ENCODE measurements around the gene CNKSR3.

Gene CNKSR3

DNA sequence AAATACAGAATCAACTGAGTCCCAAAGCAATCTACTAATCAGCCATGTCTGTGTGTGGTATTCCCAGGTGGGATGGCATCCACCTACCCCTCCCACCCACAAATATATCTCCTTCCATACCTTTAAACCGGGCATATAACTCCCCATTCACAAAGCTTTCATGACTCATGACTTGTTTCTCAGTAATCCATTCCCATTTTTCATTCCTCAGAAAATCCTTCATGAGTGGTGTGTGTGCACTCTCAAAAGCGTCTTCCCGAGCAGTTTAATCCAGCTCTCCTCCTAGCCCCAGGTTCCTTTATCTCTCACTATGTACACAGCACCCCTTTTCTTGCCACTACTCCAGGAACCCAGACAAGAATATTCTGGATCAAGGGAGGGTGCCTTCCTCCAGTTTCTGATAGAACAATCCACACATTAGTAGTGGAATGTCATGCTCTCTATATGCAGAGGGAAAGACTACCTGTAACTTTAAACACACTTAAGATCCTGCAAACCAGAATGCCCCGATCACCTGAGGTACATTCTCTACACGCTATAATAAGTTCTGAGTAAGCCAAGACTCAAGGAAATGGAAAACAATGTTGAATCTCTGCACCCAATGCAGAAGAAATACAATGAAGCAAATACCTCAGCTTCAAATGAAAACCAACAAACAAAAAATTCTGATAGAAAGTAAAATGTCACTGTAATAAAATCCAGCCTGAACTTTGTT is 98.2 kb downstream of the CNKSR3 start:
- DNase-seq (ENCODE audit: low spot score) = no peak

DNA sequence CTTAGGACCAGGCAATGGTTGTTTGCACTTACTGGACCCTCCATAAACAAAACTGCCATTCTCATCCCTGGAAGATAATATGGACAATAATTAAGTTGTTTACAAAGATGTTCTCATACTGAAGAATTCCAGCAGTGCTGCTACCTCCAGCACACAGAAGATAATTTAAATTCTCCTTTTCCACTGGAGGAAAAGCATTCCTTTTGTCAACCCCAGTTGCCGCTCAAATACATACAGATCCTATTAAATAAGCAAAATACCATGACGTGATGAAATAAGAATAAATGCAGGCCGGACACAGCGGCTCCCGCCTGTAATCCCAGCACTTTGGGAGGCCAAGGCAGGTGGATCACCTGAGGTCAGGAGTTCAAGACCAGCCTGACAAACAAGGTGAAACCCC is 99.4 kb downstream of the CNKSR3 start:
- no peak for DNase-seq (ENCODE audit: low spot score)

DNA sequence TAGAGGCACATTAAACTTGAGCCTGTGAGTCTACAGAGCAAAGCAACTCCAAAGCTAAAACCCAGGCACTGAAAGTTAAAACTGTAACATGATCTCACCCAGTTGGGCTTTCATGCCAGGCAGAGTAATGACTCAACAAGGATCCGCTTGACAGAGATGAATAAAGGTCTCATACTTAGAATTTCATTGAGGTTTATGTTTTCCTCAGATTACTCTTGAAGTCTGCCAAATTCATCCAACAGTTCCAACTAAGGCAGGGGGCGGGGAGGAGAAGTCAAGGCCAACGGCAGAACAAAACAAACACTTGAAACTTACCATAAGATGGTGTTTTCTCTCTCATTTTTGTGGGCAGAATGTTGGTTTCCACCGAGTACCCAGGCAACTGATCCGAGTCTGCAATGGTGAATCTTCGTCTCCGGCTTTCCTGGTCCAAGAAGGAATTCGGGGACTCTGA is 99.8 kb downstream of the CNKSR3 start:
- peak; percentile 83 for DNase-seq (ENCODE audit: low spot score)

DNA sequence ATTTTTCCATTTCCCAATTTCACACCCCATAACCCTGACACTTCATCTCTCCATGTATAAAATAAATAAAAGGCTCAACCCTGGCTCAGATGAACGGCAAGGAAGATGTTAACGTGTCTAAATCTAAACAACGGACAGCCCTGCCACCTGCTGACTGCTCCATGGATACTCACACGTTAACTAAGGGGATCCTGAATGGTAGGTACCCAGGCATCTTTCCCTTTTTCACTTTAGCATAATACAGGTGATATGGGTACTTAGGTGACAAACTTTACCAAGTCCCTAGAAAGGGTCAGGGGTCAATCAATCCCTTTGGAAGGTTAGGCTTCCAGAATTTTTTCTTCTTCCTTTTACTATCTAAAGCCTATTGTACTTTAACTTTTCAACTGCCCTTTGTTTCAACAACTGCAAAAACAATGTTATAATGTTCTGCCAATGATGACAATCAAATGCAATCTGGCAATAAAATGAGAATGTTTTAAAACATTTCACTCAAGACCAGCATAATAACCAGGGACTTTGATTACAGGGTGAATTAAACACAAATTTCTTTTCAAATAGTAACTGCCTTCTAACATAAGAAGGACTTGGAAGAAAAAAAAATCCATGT is 101.5 kb downstream of the CNKSR3 start:
- no peak for DNase-seq (ENCODE audit: low spot score)

DNA sequence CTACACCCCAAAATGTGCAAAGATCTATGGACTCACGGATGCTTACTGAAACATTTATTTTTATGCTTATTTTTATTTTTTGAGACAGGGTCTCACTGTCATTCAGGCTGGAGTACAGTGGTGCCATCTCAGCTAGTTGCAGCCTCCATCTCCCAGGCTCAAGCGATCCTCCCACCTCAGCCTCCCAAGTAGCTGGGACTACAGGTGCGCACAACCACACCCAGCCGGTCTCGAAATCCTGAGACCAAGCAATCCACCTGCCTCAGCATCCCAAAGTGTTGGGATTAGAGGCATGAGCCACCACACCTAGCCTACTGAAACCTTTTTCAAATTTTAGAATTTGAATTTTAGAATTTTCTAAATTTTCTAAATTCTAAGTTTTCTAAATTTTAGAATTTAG is 103.0 kb downstream of the CNKSR3 start:
- DNase-seq (ENCODE audit: low spot score) = no peak

DNA sequence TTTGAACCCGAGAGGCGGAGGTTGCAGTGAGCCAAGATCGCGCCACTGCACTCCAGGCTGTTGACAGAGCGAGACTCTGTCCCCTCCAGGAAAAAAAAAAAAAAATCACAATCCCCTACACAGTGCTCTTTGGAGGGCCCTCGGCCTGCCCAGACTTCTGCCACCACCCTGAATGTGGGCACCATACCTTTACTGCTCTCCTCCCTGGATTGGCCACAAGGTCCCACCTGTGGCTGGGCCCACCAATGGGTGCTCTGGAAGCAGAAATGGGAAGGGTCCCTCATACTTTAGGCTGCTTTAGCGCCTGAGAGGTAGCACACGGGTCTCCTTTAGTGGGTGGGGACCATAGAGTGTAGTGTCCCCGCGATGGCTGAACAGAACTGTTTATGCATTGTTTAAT is 103.6 kb downstream of the CNKSR3 start:
- DNase-seq (ENCODE audit: low spot score) = no peak

DNA sequence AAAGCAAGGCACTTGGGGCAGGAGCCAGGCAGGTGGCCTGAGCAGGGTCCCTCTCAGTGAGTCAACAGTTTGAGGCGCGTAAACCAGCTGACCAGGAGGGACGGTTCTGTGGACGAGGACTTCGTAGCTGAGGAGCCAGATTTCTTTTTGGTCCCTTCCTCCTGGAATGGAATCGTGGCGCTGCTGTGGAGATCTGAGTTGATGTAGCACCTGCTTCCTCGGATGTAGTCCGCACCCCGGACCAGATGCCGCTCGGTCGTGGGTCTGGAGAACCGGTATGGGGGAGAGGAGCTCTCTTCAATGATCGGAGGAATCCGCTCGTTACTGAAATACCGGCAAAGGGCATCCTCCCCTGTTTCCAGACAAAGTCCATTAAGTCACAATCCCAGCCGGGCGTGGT is 104.2 kb downstream of the CNKSR3 start:
- no peak for DNase-seq (ENCODE audit: low spot score)

DNA sequence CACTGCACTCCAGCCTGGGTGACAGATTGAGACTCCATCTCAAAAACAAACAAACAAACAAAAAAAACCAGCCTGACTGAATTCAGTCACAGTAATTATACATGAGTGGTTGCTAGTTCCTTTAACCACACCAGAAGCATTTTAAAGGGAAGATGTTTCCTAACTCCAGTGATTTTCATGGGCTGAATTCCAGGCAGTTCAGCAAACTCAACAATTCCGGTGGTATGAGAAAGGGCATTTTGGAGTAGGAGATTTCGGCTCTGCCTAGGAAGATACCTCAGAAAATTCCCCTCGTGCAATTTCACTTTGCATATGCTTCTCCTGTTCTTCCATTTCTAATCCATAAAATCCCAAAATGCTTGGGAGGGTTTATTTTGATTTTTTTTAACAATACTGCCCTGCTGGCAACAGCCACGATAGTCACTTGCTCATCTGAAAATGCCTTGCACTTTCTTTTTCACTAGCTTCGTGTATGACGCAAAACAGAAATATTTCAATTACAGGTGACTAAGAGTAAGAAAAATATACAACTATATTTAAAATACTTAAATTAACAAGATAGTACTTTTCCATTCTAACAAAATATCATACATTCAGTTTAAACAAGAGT is 105.6 kb downstream of the CNKSR3 start:
- DNase-seq (ENCODE audit: low spot score) = peak; percentile 22

DNA sequence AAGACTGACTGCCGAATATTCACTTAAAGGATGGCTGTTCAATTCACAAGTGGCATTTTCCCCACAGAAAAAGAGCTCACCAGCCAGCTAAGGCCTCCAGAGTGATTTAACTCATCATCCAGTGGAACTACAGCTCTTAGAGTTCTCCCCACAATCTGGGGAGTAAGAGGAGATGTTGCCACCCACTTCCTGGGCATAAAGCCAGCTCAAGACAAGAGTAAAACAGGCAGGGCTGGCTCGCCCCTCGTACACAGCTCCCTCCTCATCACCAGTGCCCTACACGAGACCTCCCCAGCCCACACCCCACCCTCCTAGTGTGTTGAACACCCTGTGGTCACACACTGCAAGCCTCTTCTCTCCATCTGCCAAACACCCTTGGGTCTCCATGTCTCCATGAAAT is 106.7 kb downstream of the CNKSR3 start:
- peak; percentile 36 for DNase-seq (ENCODE audit: low spot score)

DNA sequence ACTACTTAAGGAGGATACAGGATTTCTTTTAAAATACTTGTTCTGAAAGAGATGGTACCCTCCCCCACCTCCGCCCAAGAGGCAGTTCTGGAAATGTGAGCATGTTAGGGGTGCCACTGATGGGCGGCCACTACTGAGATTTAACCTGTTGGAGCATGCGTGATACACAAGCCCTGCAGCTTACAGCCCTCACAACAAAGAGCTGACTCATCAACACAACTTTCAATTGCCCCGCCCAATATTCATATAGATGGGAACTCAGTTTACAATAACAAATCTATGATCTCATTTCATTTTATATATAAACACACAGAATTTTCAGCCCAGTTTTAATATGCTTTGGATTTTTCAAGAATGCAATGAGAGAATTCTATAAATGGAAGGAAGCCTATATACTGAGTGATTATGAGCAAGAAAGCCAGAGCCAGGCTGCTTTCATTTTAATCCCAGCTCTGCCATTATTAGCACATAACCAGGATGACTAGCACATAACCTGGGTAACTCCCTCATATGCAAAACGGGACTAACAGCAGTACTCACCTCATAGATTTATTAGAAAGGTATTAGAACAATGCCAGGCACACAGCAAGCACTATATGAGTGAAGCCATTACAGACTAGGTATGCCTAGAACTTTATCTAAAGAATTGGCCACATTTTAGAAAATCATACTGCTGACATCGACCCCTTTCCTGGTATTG is 108.3 kb downstream of the CNKSR3 start:
- DNase-seq (ENCODE audit: low spot score) = no peak

DNA sequence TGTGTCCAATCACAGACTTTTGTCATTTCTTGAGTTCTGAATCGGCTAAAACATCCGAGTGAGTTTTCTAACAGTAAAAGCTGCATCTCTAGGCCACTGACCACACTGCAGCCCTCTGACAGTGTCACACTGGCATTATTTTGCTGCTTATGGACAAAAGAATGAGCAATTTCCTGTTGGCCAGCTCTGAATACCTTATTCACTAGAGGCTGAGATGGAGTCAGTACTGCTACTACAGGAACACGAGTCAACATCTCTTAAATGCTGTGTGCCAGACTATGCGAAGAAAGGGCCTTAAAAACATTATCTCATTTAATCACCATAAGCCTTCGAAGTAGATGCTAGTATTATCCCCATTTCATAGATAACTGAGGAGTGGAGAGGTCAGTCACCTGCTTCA is 111.4 kb downstream of the CNKSR3 start:
- no peak for DNase-seq (ENCODE audit: low spot score)

DNA sequence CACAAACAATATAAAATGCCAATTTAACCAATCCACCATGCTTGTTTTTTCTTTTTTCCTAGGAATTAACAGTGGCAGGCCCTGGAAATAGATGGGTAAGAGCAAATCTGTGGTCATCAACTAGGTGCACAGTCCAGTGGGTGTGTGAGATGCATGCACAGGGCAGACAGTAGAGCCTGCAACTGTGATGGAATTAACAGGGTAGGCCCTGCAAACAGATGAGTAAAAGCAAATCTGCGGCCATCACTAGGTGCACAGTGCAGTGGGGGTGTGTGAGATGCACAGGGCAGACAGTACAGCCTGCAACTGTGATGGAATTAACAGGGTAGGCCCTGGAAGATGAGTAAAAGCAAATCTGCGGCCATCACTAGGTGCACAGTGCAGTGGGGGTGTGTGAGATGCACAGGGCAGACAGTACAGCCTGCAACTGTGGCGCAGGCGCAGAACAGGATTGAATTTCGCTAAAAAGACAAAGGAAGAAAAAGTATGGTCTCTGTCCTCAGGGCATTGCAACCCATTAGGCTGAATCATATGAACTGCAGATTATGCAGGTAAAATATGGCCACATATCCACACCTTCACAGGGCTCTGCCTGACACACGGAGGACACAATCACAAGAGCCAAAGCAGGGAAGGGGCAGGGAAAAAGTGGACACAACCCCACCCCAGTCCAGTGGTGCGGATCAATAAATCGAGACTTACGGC is 112.8 kb downstream of the CNKSR3 start:
- no peak for DNase-seq (ENCODE audit: low spot score)

DNA sequence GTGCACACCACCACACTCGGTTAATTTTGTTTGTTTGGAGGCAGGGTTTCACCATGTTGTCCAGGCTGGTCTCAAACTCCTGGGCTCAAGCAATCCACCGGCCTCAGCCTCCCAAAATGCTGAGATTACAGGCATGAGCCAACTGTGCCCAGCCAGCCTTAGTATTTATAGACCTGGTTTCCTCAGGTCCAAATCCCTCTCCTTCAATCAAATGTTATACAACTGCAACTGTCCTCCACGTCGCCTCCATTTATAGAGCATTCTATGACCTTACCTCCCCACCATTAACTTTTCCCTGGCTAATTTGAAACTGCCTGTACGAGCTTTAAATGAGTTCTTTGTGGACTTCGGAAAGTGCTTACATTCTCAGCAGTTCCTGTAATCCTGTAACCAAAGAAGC is 114.6 kb downstream of the CNKSR3 start:
- no peak for DNase-seq (ENCODE audit: low spot score)

DNA sequence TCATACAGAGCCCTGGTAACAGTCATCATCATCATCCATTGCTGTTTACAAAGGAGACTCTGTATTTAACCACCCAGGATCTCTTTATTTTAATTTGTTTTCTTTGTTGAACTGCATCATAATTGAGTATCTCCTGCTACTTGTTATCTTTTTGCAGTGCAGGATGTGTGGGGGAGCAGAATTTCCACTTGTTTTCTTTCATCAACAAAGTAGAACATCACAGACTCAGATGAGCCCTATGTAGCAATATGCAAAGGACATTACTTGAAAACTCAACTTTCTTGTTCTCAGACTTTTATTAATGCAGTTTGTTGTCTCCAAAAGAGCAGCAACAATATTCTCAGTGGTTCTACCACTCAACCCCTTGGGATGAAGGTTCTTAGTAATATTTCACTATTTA is 115.2 kb downstream of the CNKSR3 start:
- no peak for DNase-seq (ENCODE audit: low spot score)

DNA sequence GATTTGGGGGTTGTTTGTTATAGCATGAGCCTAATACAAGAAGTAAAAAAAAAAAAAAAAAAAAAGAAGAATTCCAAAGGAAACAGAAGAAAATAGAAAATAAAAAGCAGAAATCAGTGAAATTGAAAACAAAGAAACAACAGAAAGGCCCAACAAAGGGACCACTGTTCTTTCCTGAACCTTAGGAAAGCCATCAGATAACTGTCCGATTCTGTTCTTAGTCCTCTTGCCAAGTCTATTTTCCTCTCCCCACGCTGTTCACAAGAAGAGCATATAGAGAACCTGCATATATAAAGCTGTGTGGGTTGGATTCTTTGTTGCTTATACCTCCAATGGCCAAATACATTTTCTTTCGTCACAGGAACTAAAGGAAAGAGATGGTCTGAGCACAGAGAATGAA is 115.9 kb downstream of the CNKSR3 start:
- no peak for DNase-seq (ENCODE audit: low spot score)

DNA sequence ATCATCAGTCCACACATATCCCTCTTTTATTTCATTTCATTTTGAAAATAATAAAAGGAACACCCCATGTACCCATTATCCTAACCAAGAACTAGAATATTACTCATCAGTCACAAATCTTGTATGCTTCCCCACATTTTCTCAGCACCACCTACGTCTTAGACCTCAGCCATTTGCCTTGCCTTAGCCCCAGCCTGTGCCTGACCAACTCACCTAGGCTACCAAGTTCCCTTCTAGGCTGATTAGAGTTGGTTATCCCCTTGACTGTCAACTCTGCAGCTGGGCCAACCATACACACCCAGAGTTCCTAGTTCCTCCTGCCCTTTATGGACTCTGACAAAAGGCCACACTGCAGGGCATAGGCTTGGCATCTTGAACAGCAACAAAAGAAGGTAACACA is 120.5 kb downstream of the CNKSR3 start:
- DNase-seq (ENCODE audit: low spot score) = no peak

DNA sequence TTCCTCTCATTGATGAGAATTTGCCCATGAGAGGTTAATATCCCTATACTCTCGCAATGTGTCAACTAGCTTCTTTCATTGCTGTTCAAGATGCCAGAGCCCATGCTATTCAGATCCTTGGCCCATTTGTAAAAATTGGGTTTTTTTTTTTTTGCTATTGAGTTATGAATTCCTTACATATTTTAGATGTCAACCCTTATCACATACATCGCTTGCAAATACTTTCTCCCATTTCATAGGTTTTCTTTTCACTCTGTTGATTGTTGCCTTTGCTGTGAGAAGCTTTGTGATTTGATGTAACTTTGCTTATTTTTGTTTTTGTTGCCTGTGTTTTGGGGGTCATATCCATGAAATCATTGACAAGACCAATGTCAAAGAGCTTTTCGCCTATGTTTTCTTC is 121.7 kb downstream of the CNKSR3 start:
- DNase-seq (ENCODE audit: low spot score) = no peak

DNA sequence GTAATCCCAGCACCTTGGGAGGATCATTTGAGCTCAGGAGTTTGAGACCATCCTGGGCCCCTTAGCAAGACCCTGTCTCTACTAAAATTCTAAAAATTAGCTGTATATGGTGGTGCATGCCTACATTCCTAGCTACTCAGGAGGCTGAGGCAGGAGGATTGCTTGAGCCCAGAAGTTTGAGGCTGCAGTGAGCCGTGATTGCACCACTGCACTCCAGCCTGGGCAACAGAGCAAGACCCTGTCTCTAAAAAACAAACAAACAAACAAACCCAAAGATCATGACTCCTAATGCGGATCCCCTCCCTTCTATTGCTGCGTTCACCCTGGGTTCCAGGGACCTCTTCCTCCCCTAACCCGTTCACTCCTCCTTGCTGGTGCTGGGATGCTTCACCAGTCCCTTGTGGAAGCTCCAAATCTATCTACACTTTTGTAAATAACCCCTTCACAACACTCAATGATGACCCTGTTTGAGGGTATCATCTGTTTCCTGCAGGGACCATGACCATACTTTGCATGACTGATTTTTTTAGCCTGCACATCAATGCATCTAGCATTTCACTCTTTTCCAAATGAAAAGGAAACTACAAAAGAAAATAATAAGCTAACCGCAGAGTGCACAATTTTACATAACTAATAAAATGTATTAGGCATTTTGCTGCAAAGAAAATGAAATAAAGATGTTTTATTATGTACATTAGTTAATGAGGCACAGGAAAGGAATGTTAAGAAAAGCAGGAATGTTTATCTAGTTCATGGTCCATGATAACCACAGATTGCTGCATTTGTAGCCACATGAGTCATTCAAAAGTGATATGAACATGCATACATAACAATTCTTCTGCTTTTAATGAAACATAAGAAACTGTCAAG is 123.4 kb downstream of the CNKSR3 start:
- peak; percentile 44 for DNase-seq (ENCODE audit: low spot score)

DNA sequence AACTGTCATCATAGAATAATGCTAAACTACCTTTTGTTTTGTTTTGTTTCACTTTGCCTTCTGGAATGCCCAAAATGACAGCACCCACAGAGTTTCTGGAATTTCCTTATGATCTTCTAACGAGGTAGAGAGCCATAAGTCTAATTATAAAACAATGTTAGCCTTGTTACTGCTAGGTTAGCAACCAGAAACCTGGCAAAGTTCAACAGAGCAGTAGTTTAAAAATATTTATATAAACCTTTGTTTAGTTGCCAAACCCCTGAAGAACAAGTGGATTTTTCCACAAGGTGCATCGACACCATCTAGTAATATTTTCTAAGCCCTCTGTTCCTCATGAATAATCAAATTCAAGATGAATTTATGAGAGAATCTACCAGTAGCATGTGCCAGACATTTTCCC is 126.3 kb downstream of the CNKSR3 start:
- no peak for DNase-seq (ENCODE audit: low spot score)

DNA sequence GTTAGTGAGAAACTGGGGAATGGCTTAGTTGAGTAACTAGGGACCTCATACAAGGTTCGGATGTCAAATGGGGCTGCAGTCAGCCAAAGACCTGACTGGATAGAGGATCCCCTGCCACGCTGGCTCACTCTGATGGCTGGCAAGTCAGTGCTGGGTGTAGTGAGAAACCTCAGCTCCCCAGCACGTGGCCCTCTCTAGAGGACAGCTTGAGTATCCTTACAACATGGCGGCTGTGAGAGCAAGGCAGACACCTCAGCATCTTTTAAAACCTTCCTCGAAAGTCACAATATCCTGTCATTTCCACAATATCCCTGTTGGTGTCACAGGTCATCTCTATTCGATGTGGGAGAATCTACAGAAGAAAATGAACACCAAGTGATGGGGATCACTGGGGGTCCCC is 127.2 kb downstream of the CNKSR3 start:
- DNase-seq (ENCODE audit: low spot score) = no peak

DNA sequence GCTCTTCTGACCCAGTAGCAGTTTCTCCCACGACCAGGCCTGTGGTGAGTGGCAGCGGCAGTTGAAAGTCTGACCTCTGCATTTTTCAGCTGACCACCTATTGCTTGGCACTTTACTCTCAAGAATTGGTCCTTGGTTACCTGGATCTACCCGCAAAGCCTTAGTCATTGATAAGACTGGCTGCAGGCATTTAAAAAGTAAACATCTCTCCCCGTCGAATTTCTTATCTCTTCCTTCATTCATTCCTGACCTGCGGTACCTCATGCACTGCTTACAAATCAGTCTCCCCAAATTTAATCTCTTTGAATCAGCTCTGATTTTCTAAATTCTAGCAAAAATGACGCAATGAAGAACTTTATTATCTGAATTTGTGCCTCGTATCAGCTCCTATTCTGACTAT is 127.7 kb downstream of the CNKSR3 start:
- no peak for DNase-seq (ENCODE audit: low spot score)

Data from AG08396 (cell line).